Amygdala (tissue), 56 donors: Measurements from ENCODE around the gene GCA.

Experiments used
- DNase-seq, 56 donors: peaks; one replicate each; lab custom pipeline; 2025; lab: John Stamatoyannopoulos, UW

Gene GCA

GRCh38 chr2:162401871-162402270 is 57.9 kb downstream of the GCA start:
- DNase-seq: no peak

- no peak for DNase-seq
Measured at GRCh38 chr2:162403884-162404283, 60.0 kb downstream of the GCA start.
